Measurements from ENCODE around the gene SYNJ2BP.

GRCh38 chr14:70454731-70455130 lies 37.8 kb upstream of the SYNJ2BP start:
- TF ChIP-seq POLR2A (IDR thresholded peaks at IDR 0.05) (no peak), CTCF (IDR thresholded peaks at IDR 0.05) (no peak)

All from thyroid gland (tissue), 4 donors.